Muscle of leg (tissue), 11 donors: ENCODE data around the gene OR2T11. TPM values are rescaled to one million over a fixed set of nuclear protein-coding genes. Genes with fewer than 3 reads are reported as not detected.
"Not testable (repeated sequence)": the region's sequence is repeated elsewhere in the genome, so short reads cannot be mapped to it uniquely, and the experiment has no call there.

Experiments used
- DNase-seq: peaks from one replicate; pipeline ENCODE4 v3.0.0; 2013
- H3K27ac ChIP-seq: one replicate; pipeline ENCODE4 v1.5.1; 2013; ENCODE audit warnings: mild to moderate bottlenecking, low read length, control low read depth
- H3K27me3 ChIP-seq: one replicate; pipeline ENCODE4 v1.6.1; 2013; ENCODE audit warnings: low read length; ENCODE audit not compliant: control insufficient read depth, insufficient read depth
- H3K36me3 ChIP-seq: one replicate; pipeline ENCODE4 v1.6.1; 2013; ENCODE audit warnings: low read length; ENCODE audit not compliant: control insufficient read depth, insufficient read depth
- H3K4me1 ChIP-seq: one replicate; pipeline ENCODE4 v1.6.1; 2013; ENCODE audit warnings: low read length; ENCODE audit not compliant: control insufficient read depth, insufficient read depth
- H3K4me3 ChIP-seq: one replicate; pipeline ENCODE4 v1.5.1; 2013; ENCODE audit warnings: low read length, control low read depth
- H3K9me3 ChIP-seq: replicated peaks from 2 replicates; pipeline ENCODE4 v1.6.1; 2013; ENCODE audit warnings: low read depth, low read length; ENCODE audit not compliant: control insufficient read depth
- WGBS: methylation state at CpG from one replicate; pipeline ENCODE4 v1.1.5; 2013; ENCODE audit warnings: missing lambda C conversion rate; ENCODE audit not compliant: insufficient coverage; 5-methylcytosine and 5-hydroxymethylcytosine counted together
- polyA plus RNA-seq, 8 donors: library from polyadenylated mRNA; unstranded; fragments of 120-200 nt; gene quantifications; one replicate each; pipeline versions ENCODE4 v1.2.1 to v1.2.3, GENCODE V29; 2013; ENCODE audit warnings: inconsistent platforms in 1 of 8, low replicate concordance in 1 of 8; ENCODE audit not compliant: insufficient read length in 8 of 8, insufficient read depth in 1 of 8
- total RNA-seq: library from RNA; stranded (reverse); fragments of 120-200 nt; gene quantifications from one replicate; pipeline ENCODE4 v1.2.4, GENCODE V29; 2013

OR2T11 gene
- total and polyA plus RNA-seq, 9 donors: not detected

DNA sequence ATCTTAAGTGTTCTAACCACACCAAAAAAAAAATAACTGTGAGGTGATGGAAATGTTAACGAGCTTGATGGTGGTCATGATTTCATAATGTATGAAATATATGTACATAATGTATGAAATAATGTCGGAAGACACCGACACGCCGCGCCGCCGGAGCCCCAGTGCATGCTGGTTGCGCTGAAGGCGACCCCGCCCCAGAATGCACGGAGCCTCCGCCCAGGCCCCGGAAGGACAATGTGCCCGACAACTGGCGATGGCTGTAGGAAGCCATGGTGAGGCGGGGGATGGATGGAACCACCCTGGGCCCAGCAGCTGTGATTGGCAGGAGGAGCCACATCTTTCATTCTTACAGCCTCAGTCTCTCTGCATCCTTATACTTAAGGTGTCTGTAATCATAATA, 44.8 kb downstream of the OR2T11 start:
- DNase-seq: no peak
- H3K4me3 ChIP-seq: no peak overlapping the region
- H3K4me1 ChIP-seq: no peaks in the 10 kb centered on the region
- WGBS: 92% methylated on average over 11 of the region's 17 CpGs
- no peaks in the 10 kb centered on the region for H3K27me3 ChIP-seq
- no peaks in the 10 kb centered on the region for H3K36me3 ChIP-seq
- H3K9me3 ChIP-seq: peaks cover 14% of the 10 kb centered on the region
- H3K27ac ChIP-seq: no peak overlapping the region

DNA sequence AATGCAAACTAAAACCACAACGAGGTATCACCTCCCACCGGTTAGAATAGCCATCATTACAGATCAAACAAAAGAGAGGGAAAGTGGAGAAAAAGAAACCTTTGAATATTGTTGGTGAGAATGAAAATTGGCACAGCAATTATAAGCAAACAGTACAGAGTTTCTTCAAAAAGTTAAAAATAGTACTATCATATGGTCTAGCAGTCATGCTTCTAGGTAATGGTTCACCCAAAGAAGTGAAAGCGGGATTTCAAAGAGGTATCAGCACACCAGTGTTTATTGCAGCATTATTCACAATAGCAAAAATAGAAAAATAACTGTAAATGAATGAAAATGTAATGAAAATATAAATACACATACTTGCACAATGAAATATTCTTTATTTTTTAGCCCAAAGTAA, 45.6 kb downstream of the OR2T11 start:
- WGBS: no CpG with 5 or more reads among the region's 3 CpGs
- Histone ChIP-seq H3K36me3 (no peaks in the 10 kb centered on the region), H3K4me3 (no peak overlapping the region), H3K27ac (no peak overlapping the region), H3K9me3 (peaks cover 14% of the 10 kb centered on the region), H3K27me3 (no peaks in the 10 kb centered on the region), H3K4me1 (no peaks in the 10 kb centered on the region)
- DNase-seq: no peak

GRCh38 chr1:248585266-248585665, 49.6 kb downstream of the OR2T11 start:
- no peak for DNase-seq
- no peaks in the 10 kb centered on the region for H3K36me3 ChIP-seq
- no peaks in the 10 kb centered on the region for H3K27me3 ChIP-seq
- H3K4me1 ChIP-seq: no peaks in the 10 kb centered on the region
- WGBS: no CpG with 5 or more reads among the region's 3 CpGs
- H3K9me3 ChIP-seq: no peaks in the 10 kb centered on the region
- H3K27ac ChIP-seq: no peak overlapping the region
- no peak overlapping the region for H3K4me3 ChIP-seq

DNA sequence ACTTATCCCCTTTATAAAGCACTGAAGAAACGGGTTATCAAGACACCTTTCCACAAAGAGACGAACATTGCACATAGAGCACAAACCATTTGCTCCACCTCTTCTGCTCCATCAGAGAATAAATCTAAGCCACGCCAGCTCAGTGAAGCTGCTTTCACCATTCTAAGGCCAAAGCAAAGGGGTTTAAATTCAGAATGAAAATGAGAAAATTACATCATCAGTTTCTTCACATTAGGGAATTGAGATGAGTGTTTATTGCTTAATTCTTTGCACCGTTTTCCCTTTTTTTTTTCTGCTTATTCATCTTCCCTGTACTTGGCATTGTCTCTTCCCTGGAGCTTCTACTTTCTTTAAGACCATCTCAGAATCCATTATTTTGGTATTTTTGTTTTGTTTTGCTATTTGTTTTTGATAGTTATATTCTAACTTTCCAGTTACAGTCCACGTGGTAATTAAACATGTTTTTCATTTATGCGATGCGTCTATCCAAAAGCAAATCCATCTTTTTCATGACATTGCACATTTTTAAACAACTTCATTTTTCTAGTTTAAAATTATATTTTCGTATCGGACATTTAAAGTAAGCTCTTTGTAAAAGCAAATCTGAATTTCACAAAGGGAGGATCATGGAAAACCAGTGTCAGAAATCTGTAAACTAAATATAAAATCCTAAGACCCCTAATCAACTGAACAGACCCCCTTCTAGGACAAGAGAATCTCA, 58.5 kb downstream of the OR2T11 start:
- DNase-seq: no peak
- Histone ChIP-seq H3K36me3 (no peaks in the 10 kb centered on the region), H3K27ac (no peak overlapping the region), H3K27me3 (no peaks in the 10 kb centered on the region), H3K4me3 (no peak overlapping the region), H3K4me1 (no peaks in the 10 kb centered on the region), H3K9me3 (peaks cover 7% of the 10 kb centered on the region)
- WGBS: no CpG with 5 or more reads among the region's 9 CpGs

- H3K36me3 ChIP-seq, DNase-seq, H3K27ac ChIP-seq, H3K4me3 ChIP-seq, H3K9me3 ChIP-seq, H3K4me1 ChIP-seq, H3K27me3 ChIP-seq: not testable (repeated sequence)
- WGBS: no CpG with 5 or more reads among the region's 3 CpGs
These were observed 60.2 kb downstream of the OR2T11 start, which contains the start of gene OR2T34 for GRCh38 chr1:248574657-248575056. TSS of gene OR2T34 (minus strand) at chr1:248574757. CDS start at chr1:248574757, 0 bp downstream.

GRCh38 chr1:248573856-248574255, 61.0 kb downstream of the OR2T11 start:
- H3K27me3 ChIP-seq, H3K4me3 ChIP-seq, DNase-seq, H3K4me1 ChIP-seq, H3K36me3 ChIP-seq, H3K27ac ChIP-seq, H3K9me3 ChIP-seq: not testable (repeated sequence)
- no CpG with 5 or more reads among the region's 8 CpGs for WGBS

Other genes starting within 250 kb of the OR2T11 start
- gene OR2T1, start 232.0 kb downstream of the OR2T11 start, total RNA-seq: not detected
- not detected for gene OR2T1, start 232.0 kb downstream of the OR2T11 start, polyA plus RNA-seq
- not detected for gene OR2T2, start 189.5 kb downstream of the OR2T11 start, total RNA-seq
- gene OR2T2, start 189.5 kb downstream of the OR2T11 start, polyA plus RNA-seq: under 1 TPM in 1 of 8 donors, not detected in 7; 0.06 TPM
- not detected for gene OR2T3, start 161.7 kb downstream of the OR2T11 start, total RNA-seq
- gene OR2T3, start 161.7 kb downstream of the OR2T11 start, polyA plus RNA-seq: not detected
- not detected for gene OR2T5, start 146.5 kb downstream of the OR2T11 start, total RNA-seq
- not detected for gene OR2T5, start 146.5 kb downstream of the OR2T11 start, polyA plus RNA-seq
- gene OR2G6, start 127.0 kb downstream of the OR2T11 start, total RNA-seq: not detected
- under 1 TPM in 1 of 8 donors, not detected in 7; 0.06 TPM for gene OR2G6, start 127.0 kb downstream of the OR2T11 start, polyA plus RNA-seq
- not detected for gene OR2T29, start 72.3 kb downstream of the OR2T11 start, total RNA-seq
- not detected for gene OR2T29, start 72.3 kb downstream of the OR2T11 start, polyA plus RNA-seq
- not detected for gene OR2T34, start 60.3 kb downstream of the OR2T11 start, total RNA-seq
- not detected for gene OR2T34, start 60.3 kb downstream of the OR2T11 start, polyA plus RNA-seq
- not detected for gene OR2T10, start 37.4 kb downstream of the OR2T11 start, total RNA-seq
- gene OR2T10, start 37.4 kb downstream of the OR2T11 start, polyA plus RNA-seq: not detected
- not detected for gene OR2T35, start 10.2 kb upstream of the OR2T11 start, total RNA-seq
- under 1 TPM in 1 of 8 donors, not detected in 7; 0.27 TPM for gene OR2T35, start 10.2 kb upstream of the OR2T11 start, polyA plus RNA-seq
- not detected for gene OR2T27, start 20.4 kb upstream of the OR2T11 start, total RNA-seq
- not detected for gene OR2T27, start 20.4 kb upstream of the OR2T11 start, polyA plus RNA-seq
- gene OR14I1, start 67.7 kb upstream of the OR2T11 start, total RNA-seq: not detected
- not detected for gene OR14I1, start 67.7 kb upstream of the OR2T11 start, polyA plus RNA-seq
- not detected for gene LYPD8, start 120.7 kb upstream of the OR2T11 start, total RNA-seq
- gene LYPD8, start 120.7 kb upstream of the OR2T11 start, polyA plus RNA-seq: not detected
- 17.2 TPM for gene SH3BP5L, start 190.8 kb upstream of the OR2T11 start, total RNA-seq
- gene SH3BP5L, start 190.8 kb upstream of the OR2T11 start, polyA plus RNA-seq: 10 to 100 TPM; 17.5 to 22.2 (median 20.2) TPM
- gene ZNF672, start 203.1 kb upstream of the OR2T11 start, total RNA-seq: 13.3 TPM
- 10 to 100 TPM; 16.4 to 20.7 (median 18.5) TPM for gene ZNF672, start 203.1 kb upstream of the OR2T11 start, polyA plus RNA-seq
- gene ZNF692, start 224.0 kb upstream of the OR2T11 start, total RNA-seq: 18.8 TPM
- gene ZNF692, start 224.0 kb upstream of the OR2T11 start, polyA plus RNA-seq: 10 to 100 TPM; 22.0 to 42.8 (median 32.2) TPM